ENCODE data around the gene AMBRA1. TPM values are rescaled to one million over a fixed set of nuclear protein-coding genes. Genes with fewer than 3 reads are reported as not detected.

Gene AMBRA1
- total RNA-seq, 1 experiment from 2014 or later = 15.8 TPM

GRCh38 chr11:46484101-46484500 lies 109.7 kb downstream of the AMBRA1 start:
- Histone ChIP-seq H3K4me3 (ENCODE audit: low read length) (no peak overlapping the region), H4K20me1 (ENCODE audit: low read length) (no peaks in the 10 kb centered on the region), H2AFZ (ENCODE audit: low read length) (no peak overlapping the region), H3F3A (ENCODE audit: low read length, unreplicated experiment) (no peaks in the 10 kb centered on the region), H3K4me1 (ENCODE audit: insufficient read depth, low read length) (no peaks in the 10 kb centered on the region), H3K9ac (ENCODE audit: low read length) (no peak overlapping the region), H3K36me3 (ENCODE audit: low read depth, low read length) (no peaks in the 10 kb centered on the region), H3K79me2 (ENCODE audit: low read length) (no peaks in the 10 kb centered on the region), H3K4me2 (ENCODE audit: low read length) (no peak overlapping the region), H3K27ac (ENCODE audit: low read length) (no peak overlapping the region), H3K9me2 (replicated peaks; ENCODE audit: low read length) (no peaks in the 10 kb centered on the region), H3K27me3 (ENCODE audit: low read length) (no peaks in the 10 kb centered on the region), H3K9me3 (ENCODE audit: low read length) (no peaks in the 10 kb centered on the region)
- DNase-seq (no peak), ATAC-seq (no peak)
- TF ChIP-seq EZH2 (IDR thresholded peaks at IDR 0.05; ENCODE audit: low read length, unreplicated experiment) (no peak), EZH2phosphoT487 (IDR thresholded peaks at IDR 0.05; ENCODE audit: borderline replicate concordance, low read length) (no peak)
- TF ChIP-seq, protein P1, sequence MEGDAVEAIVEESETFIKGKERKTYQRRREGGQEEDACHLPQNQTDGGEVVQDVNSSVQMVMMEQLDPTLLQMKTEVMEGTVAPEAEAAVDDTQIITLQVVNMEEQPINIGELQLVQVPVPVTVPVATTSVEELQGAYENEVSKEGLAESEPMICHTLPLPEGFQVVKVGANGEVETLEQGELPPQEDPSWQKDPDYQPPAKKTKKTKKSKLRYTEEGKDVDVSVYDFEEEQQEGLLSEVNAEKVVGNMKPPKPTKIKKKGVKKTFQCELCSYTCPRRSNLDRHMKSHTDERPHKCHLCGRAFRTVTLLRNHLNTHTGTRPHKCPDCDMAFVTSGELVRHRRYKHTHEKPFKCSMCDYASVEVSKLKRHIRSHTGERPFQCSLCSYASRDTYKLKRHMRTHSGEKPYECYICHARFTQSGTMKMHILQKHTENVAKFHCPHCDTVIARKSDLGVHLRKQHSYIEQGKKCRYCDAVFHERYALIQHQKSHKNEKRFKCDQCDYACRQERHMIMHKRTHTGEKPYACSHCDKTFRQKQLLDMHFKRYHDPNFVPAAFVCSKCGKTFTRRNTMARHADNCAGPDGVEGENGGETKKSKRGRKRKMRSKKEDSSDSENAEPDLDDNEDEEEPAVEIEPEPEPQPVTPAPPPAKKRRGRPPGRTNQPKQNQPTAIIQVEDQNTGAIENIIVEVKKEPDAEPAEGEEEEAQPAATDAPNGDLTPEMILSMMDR (conservative IDR thresholded peaks at IDR 0.05; ENCODE audit: low read depth, low read length) = no peak
- no TSS peak for BruUV-seq (replicated peaks)
- CTCF ChIA-PET = no interaction called here
- intact Hi-C loops (cut with micrococcal nuclease) = no loop called here
- POLR2A ChIA-PET (ENCODE audit: unreplicated experiment) = no interaction called here

GRCh38 chr11:46480909-46481308 lies 112.9 kb downstream of the AMBRA1 start:
- Histone ChIP-seq H3K4me3 (ENCODE audit: low read length) (no peak overlapping the region), H3K9ac (ENCODE audit: low read length) (no peak overlapping the region), H3K4me1 (ENCODE audit: insufficient read depth, low read length) (0 out of 2 replicates have a peak, but pooled peaks cover under 1% of the 10 kb centered on the region), H4K20me1 (ENCODE audit: low read length) (no peaks in the 10 kb centered on the region), H3K27me3 (ENCODE audit: low read length) (no peaks in the 10 kb centered on the region), H3K79me2 (ENCODE audit: low read length) (no peaks in the 10 kb centered on the region), H3K9me3 (ENCODE audit: low read length) (no peaks in the 10 kb centered on the region), H3K36me3 (ENCODE audit: low read depth, low read length) (no peaks in the 10 kb centered on the region), H3F3A (ENCODE audit: low read length, unreplicated experiment) (no peaks in the 10 kb centered on the region), H3K9me2 (replicated peaks; ENCODE audit: low read length) (no peaks in the 10 kb centered on the region), H2AFZ (ENCODE audit: low read length) (no peak overlapping the region), H3K27ac (ENCODE audit: low read length) (no peak overlapping the region), H3K4me2 (ENCODE audit: low read length) (no peak overlapping the region)
- ATAC-seq = no peak
- TF ChIP-seq EZH2 (IDR thresholded peaks at IDR 0.05; ENCODE audit: low read length, unreplicated experiment) = no peak
- TF ChIP-seq, protein P1 (conservative IDR thresholded peaks at IDR 0.05; ENCODE audit: low read depth, low read length) = no peak
- no peak for DNase-seq
- BruUV-seq (replicated peaks) = no TSS peak
- ChIA-PET POLR2A (ENCODE audit: unreplicated experiment) (no interaction called here), CTCF (no interaction called here)
- intact Hi-C loops (cut with micrococcal nuclease) = no loop called here

- BruUV-seq (replicated peaks) = no TSS peak
Observed at GRCh38 chr11:46480166-46480726, 113.6 kb downstream of the AMBRA1 start.

More at GRCh38 chr11:46480166-46480726, 113.6 kb downstream of the AMBRA1 start:
- 0 out of 2 replicates have a peak, but pooled peaks cover 4% of the 10 kb centered on the region for H4K20me1 ChIP-seq (ENCODE audit: low read length)
- no peaks in the 10 kb centered on the region for H3K9me2 ChIP-seq (replicated peaks; ENCODE audit: low read length)
- no peak for DNase-seq
- no peak overlapping the region for H3K4me2 ChIP-seq (ENCODE audit: low read length)
- ATAC-seq = no peak
- no peaks in the 10 kb centered on the region for H3K36me3 ChIP-seq (ENCODE audit: low read depth, low read length)
- intact Hi-C loops (cut with micrococcal nuclease) = no loop called here
- CTCF ChIA-PET = interaction anchor here (0.5 kb wide), 1 partner anchor 89 kb away, joined by 3 read pairs; no protein-coding TSS in a partner anchor
- no peaks in the 10 kb centered on the region for H3K79me2 ChIP-seq (ENCODE audit: low read length)
- POLR2A ChIA-PET (ENCODE audit: unreplicated experiment) = no interaction called here
- no peak overlapping the region for H2AFZ ChIP-seq (ENCODE audit: low read length)
- H3K27ac ChIP-seq (ENCODE audit: low read length) = no peak overlapping the region
- no peak overlapping the region for H3K9ac ChIP-seq (ENCODE audit: low read length)
- H3K27me3 ChIP-seq (ENCODE audit: low read length) = no peaks in the 10 kb centered on the region
- no peaks in the 10 kb centered on the region for H3F3A ChIP-seq (ENCODE audit: low read length, unreplicated experiment)
- H3K4me3 ChIP-seq (ENCODE audit: low read length) = no peak overlapping the region
- TF ChIP-seq, protein P1 (conservative IDR thresholded peaks at IDR 0.05; ENCODE audit: low read depth, low read length) = no peak
- TF ChIP-seq EZH2phosphoT487 (IDR thresholded peaks at IDR 0.05; ENCODE audit: borderline replicate concordance, low read length) (no peak), EZH2 (IDR thresholded peaks at IDR 0.05; ENCODE audit: low read length, unreplicated experiment) (no peak)
- H3K9me3 ChIP-seq (ENCODE audit: low read length) = no peaks in the 10 kb centered on the region
- H3K4me1 ChIP-seq (ENCODE audit: insufficient read depth, low read length) = peaks cover 7% of the 10 kb centered on the region; the same call in 1 of the 2 replicates
